K562 (cell line): ENCODE data around the gene MEGF11. TPM values are rescaled to one million over a fixed set of nuclear protein-coding genes. Genes with fewer than 3 reads are reported as not detected.
A peak's percentile ranks its signal among the peaks of the same experiment; 100 is the strongest.

Experiments
- ATAC-seq: fragments of 200-7000 bp; cut with Tn5 transposase; 3 replicates; pipeline ENCODE4 v1.9.1; 2020; ENCODE audit warnings: moderate library complexity
- BruUV-seq: library from RNA; stranded (reverse); fragments of 400-500 nt; replicated peaks from 2 replicates; lab custom pipeline; 2021; lab: Mats Ljungman, UMichigan
- CTCF ChIA-PET: fragments of 300-600 bp; formaldehyde crosslinking; extraction: SDS; loops from one replicate; lab custom pipeline; 2021; ENCODE audit warnings: low intra/inter-chr PET ratio; lab: Yijun Ruan, JAX
- POLR2A ChIA-PET: fragments of 300-600, 350-650 bp; sonication (Branson Sonifier 250); formaldehyde crosslinking; extraction: SDS; loops from one replicate; lab custom pipeline; 2021; ENCODE audit warnings: antibody characterized with exemption, inconsistent platforms; lab: Yijun Ruan, JAX
- DNase-seq, 4 experiments: peaks; one replicate each; pipeline versions ENCODE4 v3.0.0 to v3.0.0-alpha.2; 2011 to 2018; ENCODE audit warnings: low spot score in 3 of 4, mixed read lengths in 3 of 4; ENCODE audit errors: extremely low read depth in 1 of 4
- FAIRE-seq: peaks from 2 replicates; lab custom pipeline; 2011; peaks lifted over from hg19 to GRCh38; lab: Jason Lieb, UNC
- H2AFZ ChIP-seq: 2 replicates; pipeline ENCODE4 v1.6.0; 2011; ENCODE audit warnings: low read depth, low read length, control low read depth, inconsistent platforms
- H3K27ac ChIP-seq: fragments of 200-600 bp; 3 replicates; pipeline ENCODE4 v1.8.0; 2011; ENCODE audit warnings: low read depth, mild to moderate bottlenecking, control low read depth, inconsistent platforms, low read length, moderate library complexity, mixed read lengths; ENCODE audit errors: extremely low read depth
- H3K27me3 ChIP-seq, 2 experiments: fragments of 300-600 bp in 1 of 2; 2 replicates in 1 of 2; 3 replicates in 1 of 2; pipeline versions ENCODE4 v1.6.0 to v1.8.0; 2011; ENCODE audit warnings: inconsistent platforms in 2 of 2, low read length in 2 of 2, mild to moderate bottlenecking in 1 of 2, mixed read lengths in 1 of 2, moderate library complexity in 1 of 2; ENCODE audit not compliant: control insufficient read depth in 2 of 2, insufficient read depth in 2 of 2
- H3K36me3 ChIP-seq: fragments of 300-600 bp; 3 replicates; pipeline ENCODE4 v1.8.0; 2011; ENCODE audit warnings: mild to moderate bottlenecking, low read length, inconsistent platforms; ENCODE audit not compliant: control insufficient read depth, insufficient read depth
- H3K4me1 ChIP-seq, 2 experiments: fragments of 200-600 bp in 1 of 2; replicated peaks in 1 of 2; 2 replicates in 1 of 2; 3 replicates in 1 of 2; pipeline versions ENCODE4 v1.5.1 to v1.8.0; 2011; ENCODE audit warnings: inconsistent platforms in 2 of 2, low read length in 2 of 2, mild to moderate bottlenecking in 1 of 2, mixed read lengths in 1 of 2, moderate library complexity in 1 of 2; ENCODE audit not compliant: control insufficient read depth in 2 of 2, insufficient read depth in 2 of 2
- H3K4me2 ChIP-seq: 2 replicates; pipeline ENCODE4 v1.6.1; 2011; ENCODE audit warnings: low read length, control low read depth, inconsistent platforms, mixed read lengths; ENCODE audit not compliant: insufficient read depth
- H3K4me3 ChIP-seq: fragments of 200-600 bp; sonication (generic), shearing (Covaris generic); 2 replicates; pipeline ENCODE4 v1.5.1; 2016; ENCODE audit warnings: control low read depth, inconsistent platforms
- H3K79me2 ChIP-seq: fragments of 200-600 bp; 3 replicates; pipeline ENCODE4 v1.8.0; 2011; ENCODE audit warnings: low read length, inconsistent platforms; ENCODE audit not compliant: control insufficient read depth, insufficient read depth
- H3K9ac ChIP-seq, 2 experiments: 2 replicates each; pipeline versions ENCODE4 v1.6.0 to v1.6.1; 2011; ENCODE audit warnings: low read depth in 2 of 2, low read length in 2 of 2, control low read depth in 1 of 2, inconsistent platforms in 1 of 2, mild to moderate bottlenecking in 1 of 2, mixed read lengths in 1 of 2; ENCODE audit not compliant: insufficient read depth in 1 of 2
- H3K9me1 ChIP-seq: one replicate; pipeline ENCODE4 v1.6.0; 2011; ENCODE audit warnings: inconsistent platforms, mild to moderate bottlenecking, low read length, moderate library complexity; ENCODE audit not compliant: control insufficient read depth, insufficient read depth
- H3K9me3 ChIP-seq: replicated peaks from 2 replicates; pipeline ENCODE4 v1.5.1; 2011; ENCODE audit warnings: low read depth, low read length, inconsistent platforms; ENCODE audit not compliant: control insufficient read depth, insufficient read depth
- H4K20me1 ChIP-seq: replicated peaks from 2 replicates; pipeline ENCODE4 v1.6.1; 2011; ENCODE audit warnings: low read length, inconsistent platforms, mixed read lengths; ENCODE audit not compliant: control insufficient read depth, insufficient read depth
- OTX1 ChIP-seq: fragments of 450-650 bp; formaldehyde crosslinking; IDR thresholded peaks from 2 replicates; pipeline ENCODE4 v1.4.0; 2022; ENCODE audit warnings: mild to moderate bottlenecking
- ZNF146 ChIP-seq: IDR thresholded peaks from one replicate; pipeline ENCODE4 v1.6.1; 2018; ENCODE audit warnings: missing compliant biosample characterization; ENCODE audit not compliant: unreplicated experiment
- WGBS: fragments of 100-300 bp; shearing (Covaris generic); methylation state at CpG from one replicate; pipeline ENCODE4 v1.1.6; 2016; ENCODE audit warnings: low coverage, mixed read lengths; ENCODE audit not compliant: insufficient coverage; ENCODE audit errors: missing lambda C conversion rate; 5-methylcytosine and 5-hydroxymethylcytosine counted together
- in situ Hi-C: fragments of 300-500 bp; cut with MboI; formaldehyde crosslinking; loops from 4 replicates; pipeline ENCODE4 v1.15.0; 2018; ENCODE audit warnings: inconsistent platforms, mixed read lengths
- intact Hi-C: fragments of 100-400 bp; cut with micrococcal nuclease; formaldehyde crosslinking; loops from 2 replicates; pipeline ENCODE4 v1.14.2; 2022
- polyA plus RNA-seq, 8 experiments: library from polyadenylated mRNA; depleted of rRNA in 4 of 8; stranded (reverse) in 5 of 8; unstranded in 3 of 8; fragments of >200 nt; fragmentation: Nextera tagmentation in 2 of 8; fragmentation: Illumina TruSeq in 1 of 8; extraction: Ambion mirVana in 2 of 8; extraction: Trizol in 1 of 8; gene quantifications; 2 replicates each; pipeline versions ENCODE4 v1.2.1 to v1.2.3, GENCODE V29; 2011 to 2014; ENCODE audit warnings: inconsistent platforms in 1 of 8, missing spikeins in 1 of 8
- total RNA-seq, 7 experiments: library from RNA; depleted of rRNA in 6 of 7; stranded (reverse); fragments of >200 nt in 6 of 7; fragmentation: Illumina TruSeq in 2 of 7; extraction: Trizol in 2 of 7; gene quantifications; 2 replicates each; pipeline versions ENCODE4 v1.2.1 to v1.2.3, GENCODE V29; 2011 to 2021; ENCODE audit warnings: low replicate concordance in 1 of 7
- TF ChIP-seq, protein P1 (sequence below), 3 experiments: IDR thresholded peaks in 2 of 3; conservative IDR thresholded peaks in 1 of 3; 2 replicates each; pipeline ENCODE4 v1.5.1; 2011 to 2012; ENCODE audit warnings: low read length in 3 of 3, mild to moderate bottlenecking in 3 of 3, control low read depth in 2 of 3, improper control_type of control experiment in 1 of 3, inconsistent platforms in 1 of 3, low read depth in 1 of 3, mixed read lengths in 1 of 3, moderate library complexity in 1 of 3; ENCODE audit not compliant: insufficient read depth in 2 of 3

Gene MEGF11
- total and polyA plus RNA-seq, 9 of the 15 experiments (the other 6 are each of a cell fraction or from before 2014, with no cell fraction given) = 0.06 to 0.23 (median 0.20) TPM; not detected in 6

DNA sequence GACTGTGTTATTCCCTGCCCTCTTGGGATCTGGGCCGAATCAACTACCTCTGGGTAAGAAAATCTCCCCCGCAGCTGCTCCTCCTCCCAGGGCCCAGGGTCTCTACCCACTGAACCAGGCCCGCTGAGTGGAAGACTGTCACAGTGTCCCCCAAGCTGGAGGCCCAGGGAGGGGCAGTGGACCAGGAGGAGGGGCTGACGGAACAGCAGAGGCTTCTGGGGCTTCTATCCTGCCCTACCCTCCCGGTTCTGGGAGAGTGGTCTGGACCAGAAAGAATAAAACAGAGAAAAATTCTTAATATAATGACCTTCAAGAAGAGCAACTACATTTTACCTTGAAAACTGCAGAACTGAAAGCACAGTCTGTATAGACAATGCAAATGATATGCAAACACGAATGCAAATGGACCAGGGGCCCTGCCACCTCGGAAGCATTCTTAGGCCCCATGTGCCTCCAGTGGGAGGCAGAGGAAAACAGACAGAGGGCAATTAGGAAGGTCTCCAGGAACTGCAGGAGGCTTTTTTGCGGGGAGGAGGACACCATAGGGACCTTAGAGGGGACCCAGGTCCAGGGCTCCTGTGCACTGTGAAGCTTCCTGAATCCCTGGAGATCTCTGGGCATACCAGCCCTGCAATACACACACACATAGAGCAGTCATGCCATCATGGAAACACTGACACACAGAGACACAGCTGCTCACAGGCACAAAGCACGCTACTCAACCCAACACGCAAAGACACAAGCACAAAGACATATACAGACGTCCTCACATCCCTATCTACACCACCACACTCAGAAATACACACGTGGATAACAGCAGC is 12.3 kb downstream of the MEGF11 start:
- 8% methylated on average over 11 of the region's 12 CpGs for WGBS
- H3K36me3 ChIP-seq = no peaks in the 10 kb centered on the region
- intact Hi-C loops (no loop called here), in situ Hi-C loops (no loop called here)
- H2AFZ ChIP-seq = no peak overlapping the region
- H4K20me1 ChIP-seq = no peaks in the 10 kb centered on the region; the same call in 1 of the 2 replicates
- H3K4me3 ChIP-seq = no peak overlapping the region
- H3K9ac ChIP-seq = no peak overlapping the region
- peaks cover 12 to 65% of the 10 kb centered on the region in 2 experiments for H3K27me3 ChIP-seq
- no TSS peak for BruUV-seq
- TF ChIP-seq, protein P1, sequence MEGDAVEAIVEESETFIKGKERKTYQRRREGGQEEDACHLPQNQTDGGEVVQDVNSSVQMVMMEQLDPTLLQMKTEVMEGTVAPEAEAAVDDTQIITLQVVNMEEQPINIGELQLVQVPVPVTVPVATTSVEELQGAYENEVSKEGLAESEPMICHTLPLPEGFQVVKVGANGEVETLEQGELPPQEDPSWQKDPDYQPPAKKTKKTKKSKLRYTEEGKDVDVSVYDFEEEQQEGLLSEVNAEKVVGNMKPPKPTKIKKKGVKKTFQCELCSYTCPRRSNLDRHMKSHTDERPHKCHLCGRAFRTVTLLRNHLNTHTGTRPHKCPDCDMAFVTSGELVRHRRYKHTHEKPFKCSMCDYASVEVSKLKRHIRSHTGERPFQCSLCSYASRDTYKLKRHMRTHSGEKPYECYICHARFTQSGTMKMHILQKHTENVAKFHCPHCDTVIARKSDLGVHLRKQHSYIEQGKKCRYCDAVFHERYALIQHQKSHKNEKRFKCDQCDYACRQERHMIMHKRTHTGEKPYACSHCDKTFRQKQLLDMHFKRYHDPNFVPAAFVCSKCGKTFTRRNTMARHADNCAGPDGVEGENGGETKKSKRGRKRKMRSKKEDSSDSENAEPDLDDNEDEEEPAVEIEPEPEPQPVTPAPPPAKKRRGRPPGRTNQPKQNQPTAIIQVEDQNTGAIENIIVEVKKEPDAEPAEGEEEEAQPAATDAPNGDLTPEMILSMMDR (IDR thresholded peaks at IDR 0.05 in 2 of 3, conservative IDR thresholded peaks at IDR 0.05 in 1 of 3; ENCODE audit: insufficient read depth in 2 of 3, low read depth in 1 of 3, low read length in 3 of 3) = no peak
- TF ChIP-seq OTX1 (CRISPR knock-in tag) = 0 out of 2 replicates have a peak, but pooled peaks have one; percentile 20
- TF ChIP-seq ZNF146 = no peak
- H3K9me3 ChIP-seq = no peaks in the 10 kb centered on the region
- FAIRE-seq = no peak
- H3K4me2 ChIP-seq = no peak overlapping the region
- CTCF ChIA-PET = no interaction called here
- no peak overlapping the region for H3K27ac ChIP-seq
- ATAC-seq = no peak
- H3K9me1 ChIP-seq = no peaks in the 10 kb centered on the region
- POLR2A ChIA-PET = interaction anchor here (0.8 kb wide), 1 partner anchor 162 kb away, joined by 3 read pairs; no protein-coding TSS in a partner anchor
- H3K4me1 ChIP-seq = peaks cover 3 to 7% of the 10 kb centered on the region in 2 experiments; a peak in 3 of 5 replicates
- no peak for DNase-seq
- no peaks in the 10 kb centered on the region for H3K79me2 ChIP-seq
